Measurements from ENCODE around the gene KCNN3.

Gene KCNN3

DNA sequence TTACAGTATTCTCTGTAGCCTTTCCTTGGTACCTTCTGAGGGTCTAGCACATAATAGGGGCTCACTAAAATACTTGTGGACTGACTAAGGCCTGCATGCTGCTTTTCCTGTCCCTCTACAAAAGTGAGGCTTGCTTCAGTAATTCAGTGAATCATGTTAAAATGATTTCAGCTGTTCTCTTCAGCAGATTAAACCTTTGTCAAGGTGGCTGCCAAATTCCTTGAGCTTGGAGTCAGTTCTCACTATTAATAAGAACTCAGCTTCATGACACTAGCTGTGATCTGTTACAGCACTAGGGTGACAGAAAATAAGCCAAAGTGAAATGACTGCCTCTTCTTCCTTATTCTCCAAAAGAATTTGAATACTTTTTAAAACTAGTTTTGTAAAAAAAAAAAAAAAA, 128.8 kb downstream of the KCNN3 start:
- TF ChIP-seq CTCF (IDR thresholded peaks at IDR 0.05) = no peak
- no peak overlapping the region for H3K4me3 ChIP-seq
- no peak overlapping the region for H3K27ac ChIP-seq
- DNase-seq (ENCODE audit: low spot score) = no peak

- no peak for TF ChIP-seq CTCF (IDR thresholded peaks at IDR 0.05)
- Histone ChIP-seq H3K4me3 (no peak overlapping the region), H3K27ac (no peak overlapping the region)
- peak; percentile 73 for DNase-seq (ENCODE audit: low spot score)
These were observed 130.4 kb downstream of the KCNN3 start for GRCh38 chr1:154739654-154740053.

GRCh38 chr1:154736841-154737240, 133.2 kb downstream of the KCNN3 start:
- Histone ChIP-seq H3K4me3 (no peak overlapping the region), H3K27ac (no peak overlapping the region)
- TF ChIP-seq CTCF (IDR thresholded peaks at IDR 0.05) = no peak
- DNase-seq (ENCODE audit: low spot score) = no peak

DNA sequence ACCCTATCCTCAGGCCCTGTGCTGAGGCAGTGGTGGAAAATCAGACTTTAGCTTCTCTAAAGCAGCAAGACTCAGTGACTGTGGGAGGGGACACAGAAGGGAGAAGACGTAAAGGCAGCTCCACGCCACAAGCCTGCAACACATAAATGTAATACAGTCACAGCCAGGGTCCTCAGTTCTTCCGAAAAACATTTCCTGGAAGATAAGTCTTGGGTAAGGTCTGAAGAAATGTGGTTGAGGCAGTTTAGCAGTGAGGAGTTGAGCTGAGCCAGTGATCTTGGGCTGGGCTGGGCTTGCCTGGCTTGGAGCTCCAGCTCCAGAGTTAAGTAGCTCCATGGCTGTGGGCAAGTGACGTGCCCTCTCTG, 134.3 kb downstream of the KCNN3 start:
- DNase-seq (ENCODE audit: low spot score) = no peak
- Histone ChIP-seq H3K4me3 (no peak overlapping the region), H3K27ac (no peak overlapping the region)
- TF ChIP-seq CTCF (IDR thresholded peaks at IDR 0.05) = no peak

- no peak overlapping the region for H3K4me3 ChIP-seq
- no peak overlapping the region for H3K27ac ChIP-seq
- TF ChIP-seq CTCF (IDR thresholded peaks at IDR 0.05) = no peak
- DNase-seq (ENCODE audit: low spot score) = no peak
These were observed 134.8 kb downstream of the KCNN3 start for GRCh38 chr1:154735061-154735803.

- Histone ChIP-seq H3K4me3 (no peak overlapping the region), H3K27ac (no peak overlapping the region)
- no peak for DNase-seq (ENCODE audit: low spot score)
- no peak for TF ChIP-seq CTCF (IDR thresholded peaks at IDR 0.05)
These were observed 136.5 kb downstream of the KCNN3 start for GRCh38 chr1:154733621-154734020.

GRCh38 chr1:154730986-154731489, 139.0 kb downstream of the KCNN3 start:
- H3K27ac ChIP-seq = peak overlapping the region in 1 of 2 donors; percentile 70
- no peak for DNase-seq (ENCODE audit: low spot score)
- no peak for TF ChIP-seq CTCF (IDR thresholded peaks at IDR 0.05)

More at GRCh38 chr1:154730986-154731489, 139.0 kb downstream of the KCNN3 start:
- H3K4me3 ChIP-seq = no peak overlapping the region
